Activated T-helper 17 cell treated with anti-CD3 and anti-CD28 coated beads, Interleukin-2, amount 50 U/mL, for 72 hours (primary cell): ENCODE results near the gene CATSPERD. TPM values are rescaled to one million over a fixed set of nuclear protein-coding genes. Genes with fewer than 3 reads are reported as not detected.
A peak's percentile ranks its signal among the peaks of the same experiment; 100 is the strongest.

ENCODE experiments used
- ATAC-seq: fragments of 150-1000 bp; cut with Tn5 transposase; replicated peaks from 2 replicates; pipeline ENCODE4 v1.10.0; 2021; ENCODE audit warnings: mild to moderate bottlenecking, moderate library complexity
- H3K27ac Mint-ChIP-seq: one replicate; pipeline ENCODE4 v1.8.0; 2022; ENCODE audit warnings: mixed read lengths
- H3K27me3 Mint-ChIP-seq: one replicate; pipeline ENCODE4 v1.8.0; 2022; ENCODE audit warnings: mixed read lengths
- H3K36me3 Mint-ChIP-seq: one replicate; pipeline ENCODE4 v1.8.0; 2022; ENCODE audit warnings: low read depth, mild to moderate bottlenecking, mixed read lengths
- H3K4me1 Mint-ChIP-seq: one replicate; pipeline ENCODE4 v1.8.0; 2022; ENCODE audit warnings: mixed read lengths
- H3K4me3 Mint-ChIP-seq: one replicate; pipeline ENCODE4 v1.8.0; 2022; ENCODE audit warnings: mild to moderate bottlenecking, mixed read lengths
- H3K9me3 Mint-ChIP-seq: one replicate; pipeline ENCODE4 v1.8.0; 2022; ENCODE audit warnings: mixed read lengths
- total RNA-seq, 2 donors: library from RNA; stranded (reverse); gene quantifications; one replicate each; pipeline ENCODE4 v1.2.3, GENCODE V29; 2022

CATSPERD gene
- total RNA-seq, 2 donors from 2014 or later = not detected

GRCh38 chr19:5823579-5824281, 103.3 kb downstream of the CATSPERD start:
- Mint-ChIP-seq H3K9me3 (no peaks in the 10 kb centered on the region), H3K36me3 (peaks cover 6% of the 10 kb centered on the region), H3K4me1 (no peaks in the 10 kb centered on the region), H3K27me3 (peaks cover 3% of the 10 kb centered on the region), H3K27ac (no peak overlapping the region), H3K4me3 (no peak overlapping the region)
- no peak for ATAC-seq

GRCh38 chr19:5824751-5825150, 104.3 kb downstream of the CATSPERD start:
- Mint-ChIP-seq H3K4me1 (no peaks in the 10 kb centered on the region), H3K27me3 (peaks cover 3% of the 10 kb centered on the region), H3K36me3 (peaks cover 6% of the 10 kb centered on the region), H3K4me3 (no peak overlapping the region), H3K9me3 (no peaks in the 10 kb centered on the region), H3K27ac (no peak overlapping the region)
- ATAC-seq = no peak

- H3K4me3 Mint-ChIP-seq = no peak overlapping the region
- H3K27me3 Mint-ChIP-seq = peaks cover 3% of the 10 kb centered on the region
- no peaks in the 10 kb centered on the region for H3K4me1 Mint-ChIP-seq
- H3K27ac Mint-ChIP-seq = no peak overlapping the region
- ATAC-seq = no peak
- no peaks in the 10 kb centered on the region for H3K9me3 Mint-ChIP-seq
- H3K36me3 Mint-ChIP-seq = peaks cover 6% of the 10 kb centered on the region
Measured at GRCh38 chr19:5825178-5825577, 104.7 kb downstream of the CATSPERD start.

- H3K9me3 Mint-ChIP-seq = no peaks in the 10 kb centered on the region
- H3K4me3 Mint-ChIP-seq = peak overlapping the region; percentile 90
- peaks cover 6% of the 10 kb centered on the region for H3K36me3 Mint-ChIP-seq
- ATAC-seq = no peak
- peak overlapping the region; percentile 95 for H3K27ac Mint-ChIP-seq
- H3K4me1 Mint-ChIP-seq = no peaks in the 10 kb centered on the region
- H3K27me3 Mint-ChIP-seq = no peaks in the 10 kb centered on the region
Measured at GRCh38 chr19:5826531-5827341, 106.3 kb downstream of the CATSPERD start.

GRCh38 chr19:5827342-5827890, 107.0 kb downstream of the CATSPERD start:
- Mint-ChIP-seq H3K27me3 (no peaks in the 10 kb centered on the region), H3K36me3 (peaks cover 6% of the 10 kb centered on the region), H3K4me1 (no peaks in the 10 kb centered on the region), H3K9me3 (no peaks in the 10 kb centered on the region), H3K27ac (peak overlapping the region; percentile 95), H3K4me3 (peak overlapping the region; percentile 90)
- no peak for ATAC-seq

GRCh38 chr19:5827891-5828660, 107.6 kb downstream of the CATSPERD start:
- H3K9me3 Mint-ChIP-seq = no peaks in the 10 kb centered on the region
- peak overlapping the region; percentile 90 for H3K4me3 Mint-ChIP-seq
- peak overlapping the region; percentile 96 for H3K27ac Mint-ChIP-seq
- H3K27me3 Mint-ChIP-seq = no peaks in the 10 kb centered on the region
- H3K36me3 Mint-ChIP-seq = peaks cover 6% of the 10 kb centered on the region
- peak; percentile 89 for ATAC-seq
- H3K4me1 Mint-ChIP-seq = no peaks in the 10 kb centered on the region

Other genes starting within 250 kb of the CATSPERD start
- gene TINCR, start 152.7 kb upstream of the CATSPERD start, total RNA-seq = 1 to 10 TPM in 1 of 2 donors, under 1 TPM in 1; 0.48 to 2.4 TPM
- gene SAFB2, start 97.9 kb upstream of the CATSPERD start, total RNA-seq = 100 to 1,000 TPM; 126 to 159 TPM
- gene SAFB, start 97.6 kb upstream of the CATSPERD start, total RNA-seq = 100 to 1,000 TPM; 119 to 124 TPM
- 10 to 100 TPM; 29.5 to 38.7 TPM for gene MICOS13, start 40.1 kb upstream of the CATSPERD start, total RNA-seq
- gene HSD11B1L, start 39.6 kb upstream of the CATSPERD start, total RNA-seq = 1 to 10 TPM; 2.3 to 5.3 TPM
- gene RPL36, start 30.3 kb upstream of the CATSPERD start, total RNA-seq = 1,000 to 10,000 TPM in 1 of 2 donors, 100 to 1,000 TPM in 1; 860 to 1,029 TPM
- gene LONP1, start 491 bp upstream of the CATSPERD start, total RNA-seq = 100 to 1,000 TPM; 291 to 376 TPM
- 1 to 10 TPM; 4.6 to 9.9 TPM for gene PRR22, start 64.1 kb downstream of the CATSPERD start, total RNA-seq
- gene DUS3L, start 70.5 kb downstream of the CATSPERD start, total RNA-seq = 10 to 100 TPM; 46.8 to 73.6 TPM
- gene NRTN, start 84.4 kb downstream of the CATSPERD start, total RNA-seq = under 1 TPM; 0.32 to 0.52 TPM
- gene FUT6, start 119.1 kb downstream of the CATSPERD start, total RNA-seq = not detected
- 1 to 10 TPM in 1 of 2 donors, not detected in 1; 1.4 TPM for gene FUT3, start 130.8 kb downstream of the CATSPERD start, total RNA-seq
- gene FUT5, start 149.9 kb downstream of the CATSPERD start, total RNA-seq = under 1 TPM in 1 of 2 donors, not detected in 1; 0.48 TPM
- gene NDUFA11, start 183.2 kb downstream of the CATSPERD start, total RNA-seq = 100 to 1,000 TPM; 162 to 249 TPM
- gene VMAC, start 184.2 kb downstream of the CATSPERD start, total RNA-seq = 1 to 10 TPM; 3.7 to 4.4 TPM
- gene CAPS, start 193.6 kb downstream of the CATSPERD start, total RNA-seq = 1 to 10 TPM; 3.8 to 5.1 TPM